SKM-1 (cell line): ENCODE results near the gene SNX9.
"Not testable (repeated sequence)": the region's sequence is repeated elsewhere in the genome, so short reads cannot be mapped to it uniquely, and the experiment has no call there.

ENCODE experiments used
- DNase-seq: peaks from one replicate; lab custom pipeline; 2025; ENCODE audit not compliant: unreplicated experiment; lab: John Stamatoyannopoulos, UW

The SNX9 gene

DNA sequence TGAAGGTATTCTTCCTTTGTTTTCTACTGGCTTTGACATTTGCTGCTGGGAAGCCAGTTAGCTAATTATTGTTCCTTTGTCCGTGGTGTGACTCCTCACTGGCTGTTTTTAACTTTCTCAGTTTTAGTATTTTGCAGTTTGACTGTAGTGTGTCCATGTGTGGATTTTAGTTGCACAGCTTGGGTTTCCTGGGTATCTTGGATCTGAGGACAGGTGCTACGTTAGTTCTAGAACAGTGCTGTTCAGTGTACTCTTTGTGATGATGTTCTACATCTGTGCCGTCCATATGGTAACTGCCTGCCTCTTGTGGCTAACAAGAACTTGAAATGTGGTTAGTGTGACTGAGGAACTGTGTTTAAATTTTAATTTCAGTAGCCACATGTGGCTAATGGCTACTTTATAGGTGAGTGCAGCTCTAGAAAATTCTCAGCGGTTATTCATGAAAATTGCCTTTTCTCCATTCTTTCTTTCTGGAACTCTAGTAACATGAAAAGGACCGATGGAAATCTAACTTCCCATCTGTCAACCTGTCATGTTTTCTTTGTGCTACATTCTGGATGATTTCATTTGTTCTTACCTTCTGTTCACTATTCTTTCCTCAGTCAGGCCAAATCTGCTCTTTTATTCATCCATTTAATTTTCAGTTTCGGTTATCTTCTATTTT, 7.4 kb downstream of the SNX9 start:
- no peak for DNase-seq

DNA sequence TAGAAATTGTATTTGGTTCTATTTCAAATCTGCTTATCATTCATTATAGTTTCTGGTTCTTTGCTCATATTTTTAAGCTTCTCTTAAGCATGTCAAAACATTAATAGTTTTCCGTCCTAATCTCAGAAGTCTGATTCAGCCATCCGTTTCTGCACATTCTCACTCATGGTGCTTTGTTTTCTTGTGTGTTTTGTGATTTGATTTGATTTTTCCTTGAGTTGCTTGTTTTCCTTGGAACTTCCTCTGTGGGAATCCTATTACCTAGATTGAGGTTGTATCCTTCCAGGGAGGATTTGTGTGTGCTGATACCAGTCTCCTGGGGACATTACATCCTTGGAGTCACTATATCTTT, 7.9 kb downstream of the SNX9 start:
- DNase-seq: no peak

DNA sequence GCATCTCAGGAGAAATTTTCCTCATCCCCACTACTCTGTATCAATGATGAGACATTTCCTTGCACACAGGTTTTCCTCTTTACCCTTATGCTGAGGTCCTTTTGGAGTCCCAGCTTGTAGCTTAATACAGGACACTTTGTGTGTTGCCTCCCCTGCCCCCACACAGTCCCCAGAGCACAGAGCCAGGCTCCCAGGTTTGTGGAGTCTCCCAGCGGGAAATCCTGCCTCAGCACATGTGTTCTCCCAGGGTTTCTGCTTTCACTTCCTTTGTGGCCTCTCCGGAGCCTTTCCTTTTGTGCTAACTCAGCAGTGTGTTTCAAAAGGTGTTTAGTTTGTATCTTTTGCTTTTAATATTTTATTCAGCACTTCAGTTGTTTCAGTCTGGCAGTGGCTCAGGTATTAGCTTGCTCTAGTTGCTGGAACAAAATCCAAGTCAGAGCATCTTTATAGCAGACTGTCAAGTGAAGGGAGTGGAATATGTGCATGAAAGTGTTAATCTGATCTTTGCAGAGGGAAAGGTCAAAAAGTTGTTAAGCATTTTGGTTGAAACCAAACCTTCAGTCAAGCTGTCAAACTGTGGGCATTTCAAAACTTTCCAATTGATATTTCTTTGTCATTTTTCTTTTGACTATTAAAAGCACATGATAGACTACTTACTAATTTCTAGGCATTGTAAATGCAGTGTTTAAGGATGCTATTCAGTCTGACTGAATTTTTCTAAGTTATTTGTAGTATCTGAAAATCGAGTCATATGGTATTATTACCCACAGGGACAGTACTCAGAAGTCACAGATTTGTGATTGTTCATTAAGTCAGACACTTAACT, 8.6 kb downstream of the SNX9 start:
- no peak for DNase-seq

DNA sequence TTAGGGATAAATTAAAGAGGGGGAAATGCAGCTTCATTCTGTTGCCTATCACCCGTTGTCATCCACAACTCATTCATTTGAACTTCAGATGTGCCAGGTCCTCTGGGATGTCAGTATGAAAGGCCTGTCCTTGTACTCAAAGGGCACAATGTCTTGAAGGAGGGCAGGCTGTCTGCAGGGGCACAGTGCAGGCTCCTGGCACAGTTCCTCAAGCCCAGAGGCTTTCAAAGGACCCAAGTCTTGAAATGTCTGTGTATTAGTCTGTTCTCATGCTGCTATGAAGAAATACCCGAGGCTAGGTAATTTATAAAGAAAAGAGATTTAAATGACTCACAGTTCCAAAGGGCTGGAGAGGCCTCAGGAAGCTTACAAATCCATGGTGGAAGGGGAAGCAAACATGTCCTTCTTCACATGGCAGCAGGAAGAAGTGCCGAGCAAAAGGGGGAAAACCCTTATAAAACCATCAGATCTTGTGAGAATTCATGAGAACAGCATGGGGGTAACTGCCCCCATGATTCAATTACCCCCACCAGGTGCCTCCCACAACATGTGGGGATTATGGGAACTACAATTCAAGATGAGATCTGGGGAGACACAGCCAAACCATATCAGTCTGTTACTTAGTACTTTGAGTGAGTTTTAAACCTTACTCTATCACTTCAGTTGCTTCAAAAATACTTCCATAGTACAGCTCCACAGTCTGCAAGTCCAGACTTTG, 9.4 kb downstream of the SNX9 start:
- no peak for DNase-seq

DNA sequence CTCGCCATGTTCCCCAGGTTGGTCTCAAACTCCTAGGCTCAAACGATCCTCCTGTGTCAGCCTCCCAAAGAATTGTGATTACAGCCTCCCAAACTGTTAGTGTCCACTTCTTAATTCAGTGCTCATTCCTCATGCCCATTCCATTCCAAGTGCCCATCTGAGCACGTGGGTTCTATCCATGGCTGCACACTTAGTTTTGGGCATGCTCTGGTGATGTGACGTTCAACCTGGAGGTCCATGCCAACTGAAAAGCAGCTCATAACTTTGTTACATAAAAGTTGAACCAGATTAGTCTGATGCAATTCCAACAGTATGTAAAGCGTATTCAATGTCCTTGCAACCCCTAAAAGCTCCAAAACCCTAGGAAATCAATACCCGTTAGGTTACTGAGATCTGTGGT, 11.5 kb downstream of the SNX9 start:
- no peak for DNase-seq

DNA sequence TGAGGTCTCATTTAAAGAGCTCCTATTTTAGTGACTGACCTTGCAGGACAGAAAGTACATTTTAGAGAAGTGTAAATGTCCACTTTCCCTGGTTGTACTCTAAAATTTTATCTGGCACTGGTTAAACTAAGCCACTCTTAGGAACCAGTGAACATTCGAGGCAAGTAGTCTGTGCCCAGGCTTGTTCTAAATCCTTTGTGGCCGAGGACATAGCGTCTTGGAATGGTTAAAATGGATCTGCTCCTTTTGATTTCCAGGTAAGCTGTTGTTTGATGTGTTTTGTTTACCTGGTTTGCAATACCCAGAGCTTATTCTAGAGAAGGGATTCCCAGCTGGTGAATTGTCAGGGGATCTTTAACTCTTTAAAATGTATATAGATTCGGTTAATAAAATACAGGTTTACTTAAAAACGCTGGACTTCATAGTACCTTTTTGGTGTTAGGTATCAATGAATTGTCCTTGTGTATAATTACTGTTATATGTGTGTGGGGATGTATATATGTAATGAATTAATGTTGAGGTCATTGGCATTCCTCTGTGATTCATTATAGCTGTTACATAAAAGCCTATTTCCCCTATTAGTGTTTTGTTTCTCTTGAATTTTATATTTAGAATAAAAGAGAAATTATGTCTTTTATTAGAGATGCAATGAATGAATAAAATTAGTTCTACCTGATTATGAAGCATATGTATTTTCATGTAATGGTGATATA, 15.8 kb downstream of the SNX9 start:
- no peak for DNase-seq

DNA sequence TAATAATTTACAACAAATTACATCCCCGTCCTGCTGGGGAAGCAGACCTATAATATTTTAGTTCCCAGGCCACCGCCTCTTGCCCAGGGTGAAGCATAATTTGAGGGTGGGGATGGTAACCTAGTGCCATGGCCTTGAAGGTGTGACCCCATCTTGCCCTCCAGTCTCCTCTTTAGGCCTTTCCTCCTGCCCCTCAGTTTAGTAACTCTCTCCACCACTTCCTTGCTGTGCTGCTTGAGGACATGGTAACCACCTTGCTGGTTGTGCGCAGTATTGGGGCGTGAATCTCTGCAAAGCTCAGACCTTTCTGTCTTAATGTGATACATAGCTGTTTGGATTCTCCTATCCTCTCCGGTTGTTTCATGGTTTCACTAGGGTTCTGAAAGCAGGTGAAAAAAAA, 16.6 kb downstream of the SNX9 start:
- no peak for DNase-seq

DNA sequence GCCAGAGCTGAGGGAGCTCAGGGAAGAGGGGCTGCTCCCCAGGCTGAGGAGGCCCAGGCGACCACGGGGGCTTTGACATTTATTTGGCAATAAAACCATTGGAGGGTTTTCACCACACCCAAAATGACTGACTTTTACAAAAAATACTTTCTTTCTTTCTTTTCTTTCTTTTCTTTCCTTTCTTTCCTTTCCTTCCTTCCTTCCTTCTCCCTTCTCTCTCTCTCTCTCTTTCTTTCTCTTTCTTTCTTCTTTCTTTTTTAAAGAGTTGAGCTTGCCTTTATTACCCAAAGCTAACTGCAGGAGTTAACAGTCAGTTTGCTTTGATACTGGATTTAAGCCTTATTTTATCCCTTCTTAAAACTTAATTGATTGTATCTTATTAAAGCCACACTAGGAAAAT, 17.2 kb downstream of the SNX9 start:
- no peak for DNase-seq

DNA sequence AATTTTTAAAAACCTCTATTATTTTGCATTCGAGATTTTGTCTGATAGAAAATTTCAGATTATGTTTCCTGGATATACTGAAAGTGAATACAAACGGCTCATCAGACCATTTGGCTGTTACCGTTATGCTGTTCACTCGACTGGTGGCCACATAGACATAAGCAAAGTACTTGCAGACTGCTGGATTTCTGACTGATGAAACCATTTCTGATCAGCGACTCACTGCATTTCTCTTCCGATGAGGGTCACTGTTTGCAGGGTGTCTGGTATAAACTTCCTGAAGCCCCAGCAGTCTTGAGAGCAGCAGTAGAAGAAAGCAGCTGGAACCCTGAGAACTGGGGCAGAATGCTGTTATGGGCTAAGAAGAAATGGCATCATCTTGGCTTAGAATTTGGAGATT, 17.7 kb downstream of the SNX9 start:
- DNase-seq: no peak

DNA sequence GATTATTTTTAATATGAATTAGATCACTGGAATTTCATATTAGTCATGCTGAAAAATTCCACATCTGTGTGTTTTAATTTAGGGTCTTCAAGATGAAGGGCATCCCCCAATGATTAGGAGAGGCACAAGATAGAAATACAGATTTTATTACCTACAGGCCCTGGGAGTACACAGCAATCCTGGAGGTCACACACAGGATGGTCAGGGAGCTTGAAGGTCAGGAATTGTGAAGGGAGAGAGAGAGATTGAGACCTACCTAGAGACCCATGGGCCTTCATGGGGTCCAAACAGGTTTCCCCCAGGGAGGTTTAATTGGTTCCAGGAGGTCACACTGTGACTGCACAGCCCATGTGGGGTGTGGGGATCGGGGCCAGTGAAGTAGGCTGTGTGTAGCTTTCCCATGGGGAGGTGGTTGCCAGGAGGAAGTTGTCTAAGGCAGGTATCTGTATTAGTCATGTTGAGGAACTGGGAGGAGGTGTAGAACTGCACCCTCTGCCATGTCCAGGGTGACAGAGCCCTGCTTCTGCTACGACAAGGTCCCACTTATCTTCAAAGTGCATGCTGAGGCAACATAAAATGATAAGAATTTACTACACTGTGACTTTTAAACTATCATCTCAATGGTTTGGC, 18.3 kb downstream of the SNX9 start:
- no peak for DNase-seq

DNA sequence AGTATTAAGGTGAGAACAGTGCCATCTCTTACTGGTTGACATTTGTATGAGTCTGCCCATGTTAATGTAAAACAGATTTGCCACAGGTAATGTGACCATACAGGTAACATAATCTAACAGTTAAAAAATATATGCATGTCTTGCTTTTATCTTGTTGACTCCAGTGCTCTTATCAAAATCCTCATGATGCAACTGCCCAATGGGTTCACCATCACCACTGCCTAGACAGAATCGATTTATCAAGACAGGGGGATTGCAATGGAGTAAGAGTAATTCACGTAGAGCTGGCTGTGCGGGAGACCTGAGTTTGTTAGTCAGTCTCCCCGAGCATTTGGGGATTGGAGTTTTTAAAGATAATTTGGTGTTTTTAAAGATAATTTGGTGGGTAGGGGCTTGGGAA, 19.2 kb downstream of the SNX9 start:
- no peak for DNase-seq

DNA sequence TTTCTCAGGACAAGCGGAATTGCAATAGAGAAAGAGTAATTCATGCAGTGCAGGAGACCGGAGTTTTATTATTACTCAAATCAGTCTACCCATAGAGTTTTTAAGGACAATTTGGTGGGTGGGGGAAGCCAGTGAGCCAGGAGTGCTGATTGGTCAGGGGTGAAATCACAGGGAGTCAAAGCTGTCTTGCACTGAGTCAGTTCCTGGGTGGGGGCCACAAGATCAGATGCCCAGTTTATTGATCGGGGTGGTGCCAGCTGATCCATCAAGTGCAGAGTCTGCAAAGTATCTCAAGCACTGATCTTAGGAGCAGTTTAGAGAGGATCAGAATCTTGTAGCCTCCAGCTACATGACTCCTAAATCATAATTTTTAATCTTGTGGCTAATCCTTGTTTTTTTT, 21.1 kb downstream of the SNX9 start:
- not testable (repeated sequence) for DNase-seq

DNA sequence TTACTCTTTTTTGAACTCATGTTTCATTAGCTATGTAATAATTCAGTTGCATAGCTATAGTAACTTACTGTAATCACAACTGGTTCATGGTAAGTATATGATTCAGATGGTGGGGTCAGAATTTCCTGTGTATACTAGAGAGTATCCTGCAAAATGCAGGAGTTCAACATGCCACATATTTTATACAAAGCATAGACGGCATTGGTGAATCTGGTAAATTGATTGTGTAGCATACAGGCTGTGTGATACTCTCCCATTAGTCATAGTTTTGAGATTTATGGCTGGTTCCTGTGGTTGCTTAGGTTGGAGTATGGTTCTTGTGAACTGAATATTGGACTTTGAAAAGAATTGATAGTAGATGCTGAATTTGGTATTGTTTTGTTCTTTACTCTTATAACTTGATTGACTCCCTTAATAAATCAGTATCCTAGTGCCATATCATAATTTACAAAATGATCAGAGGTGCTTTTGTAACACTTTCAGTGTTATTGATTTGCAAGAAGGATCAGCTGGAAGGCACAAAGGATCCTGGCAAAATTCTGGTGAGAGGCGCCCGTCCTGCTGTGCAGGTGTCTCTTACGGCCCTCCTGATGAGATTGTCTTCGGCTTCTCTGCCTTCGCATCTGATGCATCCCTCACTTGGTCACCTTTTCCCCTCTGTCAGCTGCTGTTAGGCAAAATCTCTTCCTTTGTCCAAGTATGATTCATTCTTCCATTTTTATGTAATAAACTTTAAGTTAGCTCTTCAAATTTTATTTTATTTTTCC, 22.6 kb downstream of the SNX9 start:
- DNase-seq: no peak

DNA sequence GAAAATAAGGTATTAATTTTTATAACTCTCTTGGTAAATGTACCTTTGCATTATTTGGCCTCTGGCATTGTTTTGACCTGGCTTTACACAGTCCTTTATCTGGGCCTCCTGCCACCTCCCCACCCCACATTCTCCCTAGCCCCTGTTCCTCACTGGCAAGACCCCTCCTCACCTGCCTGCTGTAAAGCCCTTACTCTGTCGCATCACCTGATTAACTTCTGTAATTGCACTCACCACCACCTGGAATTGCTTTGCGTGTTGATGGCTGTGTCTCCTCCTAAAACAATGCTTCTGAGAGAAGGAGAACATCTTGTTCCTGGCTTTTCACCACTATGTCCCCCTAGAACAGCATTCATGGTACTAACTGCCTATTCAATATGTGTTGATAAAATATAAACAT, 24.8 kb downstream of the SNX9 start:
- no peak for DNase-seq

DNA sequence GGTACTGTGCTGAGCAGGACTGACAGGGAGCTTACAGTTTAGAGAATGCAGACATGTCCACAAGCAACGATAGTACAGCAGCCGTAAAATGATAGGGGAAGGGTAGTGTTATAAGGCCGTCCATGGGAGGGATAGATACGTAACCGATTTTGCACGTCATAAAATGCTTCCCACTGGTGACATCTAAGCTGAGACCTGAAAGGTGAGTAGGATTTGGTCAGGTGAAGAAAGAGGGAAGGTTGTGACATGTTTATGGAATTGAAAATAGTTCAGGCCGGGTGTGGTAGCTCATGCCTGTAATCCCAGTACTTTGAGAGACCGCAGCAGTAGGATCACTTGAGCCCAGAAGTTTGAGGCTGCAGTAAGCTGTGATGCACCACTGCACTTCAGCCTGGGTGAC, 25.6 kb downstream of the SNX9 start:
- no peak for DNase-seq

DNA sequence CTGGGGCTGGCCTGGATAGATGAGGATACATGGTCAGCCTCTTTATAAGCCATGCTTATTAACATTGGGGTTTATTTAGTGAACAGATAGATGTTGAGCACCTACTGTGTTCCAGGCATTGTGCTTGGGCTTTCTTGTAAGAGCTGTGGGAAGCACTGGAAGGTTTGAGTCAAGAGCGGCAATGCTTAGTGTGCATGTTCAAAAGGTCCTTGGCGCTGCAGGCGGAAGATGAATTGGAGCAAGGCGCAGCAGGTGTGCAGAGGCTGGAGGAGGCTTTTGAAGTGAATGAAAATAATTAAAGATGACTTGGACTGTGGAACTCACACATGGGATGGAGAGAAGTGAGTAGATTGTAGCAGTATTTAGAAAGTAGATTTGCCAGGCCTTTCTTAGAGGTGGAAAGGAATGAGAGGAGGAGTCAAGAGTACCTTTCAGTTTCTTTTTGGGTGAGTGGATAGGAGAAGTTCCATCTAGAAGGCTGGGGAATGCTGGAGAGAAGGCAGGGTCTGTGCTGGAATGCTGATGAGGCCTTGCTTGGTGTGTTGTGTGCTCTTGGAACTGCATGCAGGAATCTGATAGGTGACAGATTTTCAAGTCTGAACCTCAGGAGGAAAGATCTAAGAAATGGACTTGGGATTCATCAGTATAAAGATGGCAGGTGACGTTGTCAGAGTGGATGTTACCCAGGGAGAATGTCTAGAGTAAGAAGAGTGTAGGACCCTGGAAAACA, 26.4 kb downstream of the SNX9 start:
- DNase-seq: no peak

DNA sequence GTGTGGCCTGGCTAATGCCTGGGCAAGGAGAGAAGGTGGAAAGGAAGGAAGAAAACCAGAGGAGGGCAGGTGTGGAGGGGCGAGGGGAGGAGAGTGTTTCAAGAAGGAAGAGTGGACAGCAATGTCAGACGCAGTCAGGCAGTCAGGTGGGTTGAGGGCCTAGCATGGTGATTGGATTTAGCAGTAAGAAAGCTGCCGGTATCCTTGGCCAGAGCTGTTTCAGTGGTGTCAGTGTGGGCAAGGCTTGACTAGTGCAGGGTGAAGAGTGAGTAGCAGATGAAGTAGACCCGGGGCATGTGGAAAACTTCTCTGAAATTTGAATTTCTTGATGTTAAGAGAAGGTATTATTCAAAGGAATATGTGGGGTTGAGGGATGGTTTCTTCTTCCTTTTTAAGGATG, 27.0 kb downstream of the SNX9 start:
- no peak for DNase-seq

DNA sequence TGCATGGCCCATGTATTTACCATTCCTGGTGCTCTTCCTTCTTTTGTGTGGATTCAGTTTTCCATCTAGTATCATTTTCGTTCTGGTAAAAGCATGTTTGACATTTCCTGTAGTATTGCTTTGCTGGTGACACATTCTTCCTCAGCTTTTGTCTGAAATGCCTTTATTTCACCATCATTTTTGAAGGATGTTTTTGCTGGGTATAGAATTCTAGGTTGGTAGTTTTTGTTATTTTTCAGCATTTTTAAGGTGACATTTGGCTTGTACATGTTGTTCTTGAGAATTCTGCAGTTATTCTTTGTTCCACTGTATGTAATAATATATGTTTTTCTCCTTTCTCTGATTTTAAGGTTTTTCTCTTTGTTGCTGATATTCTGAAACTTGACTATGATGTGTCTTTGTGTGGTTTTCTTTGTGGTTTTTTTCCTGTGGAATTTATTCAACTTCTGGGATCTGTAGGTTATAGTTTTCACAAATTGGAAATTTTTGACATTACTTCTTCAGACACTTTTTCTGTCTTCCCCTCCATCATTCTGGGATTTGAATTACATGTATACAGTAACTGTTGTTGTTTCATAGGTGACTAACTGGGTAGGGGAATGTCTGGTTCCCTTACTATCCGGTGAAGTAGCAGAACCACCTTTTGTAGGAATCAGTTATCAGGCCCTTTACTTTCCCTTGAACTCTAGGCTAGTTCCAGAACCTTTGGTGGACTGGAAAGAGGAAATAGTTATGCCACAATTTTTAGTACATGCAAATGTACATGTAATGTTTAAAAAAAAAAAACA, 30.2 kb downstream of the SNX9 start:
- no peak for DNase-seq

DNA sequence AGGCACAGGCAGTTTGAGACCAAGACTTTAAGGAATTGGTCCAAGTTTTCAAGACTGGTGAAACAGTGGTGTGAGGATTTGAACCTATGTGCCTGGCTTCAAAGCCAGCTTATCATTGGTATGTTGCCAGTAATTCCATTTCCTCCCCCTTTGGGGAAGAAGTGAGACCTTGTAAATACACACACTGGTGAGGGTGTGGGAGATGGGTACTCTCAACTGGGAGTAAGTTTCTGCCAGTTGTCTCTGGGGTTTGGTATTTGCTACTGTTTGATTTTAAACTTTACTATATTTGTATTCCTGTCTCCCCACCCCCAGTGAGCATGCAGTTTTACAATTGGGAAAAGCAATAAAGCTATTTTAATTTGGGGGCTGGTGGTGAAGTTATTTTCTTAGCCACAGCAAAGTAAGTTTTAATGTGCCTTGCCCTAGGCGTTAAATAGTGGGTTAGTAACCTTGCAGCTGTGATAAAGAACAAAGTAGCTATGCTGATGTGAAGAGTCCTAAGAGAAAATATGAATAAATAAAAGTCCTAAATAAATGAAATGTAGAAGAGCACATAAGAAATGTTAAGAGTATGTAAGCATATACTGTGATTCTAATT, 31.0 kb downstream of the SNX9 start:
- DNase-seq: no peak
